ENCODE results near the gene METTL5. TPM values are rescaled to one million over a fixed set of nuclear protein-coding genes. Genes with fewer than 3 reads are reported as not detected.
"Not testable (repeated sequence)": the region's sequence is repeated elsewhere in the genome, so short reads cannot be mapped to it uniquely, and the experiment has no call there.

Gene METTL5
- total RNA-seq (2021): 97.3 and 107 TPM in 2 replicates
- Bru-seq, nascent RNA: percentile 82 among the genes with signal in this experiment
- BruChase-seq, experiment 1, labeled RNA remaining after a 2-hour chase: percentile 86 among the genes with signal in this experiment
- BruChase-seq, experiment 2, labeled RNA remaining after a 6-hour chase: percentile 76 among the genes with signal in this experiment
- long read RNA-seq, transcript METTL5-203 (8 exons, 800 nt): minor isoform, 36 of 147 reads
- long read RNA-seq, transcript METTL5-206 (8 exons, 880 nt): major isoform, 62 of 147 reads
- long read RNA-seq, transcript METTL5-201 (7 exons, 1,010 nt): minor isoform, 13 of 147 reads
- long read RNA-seq, partial matches to known transcripts: 9 of 147 reads
- long read RNA-seq, other reads (novel, unspliced or antisense): 24 of 147 reads

- Histone ChIP-seq H3K36me3 (ENCODE audit: insufficient read depth, low read length, poor library complexity, severe bottlenecking) (peaks cover 16% of the 10 kb centered on the region), H3K4me3 (ENCODE audit: low read depth, low read length, poor library complexity, severe bottlenecking) (peak within 1 kb of the TSS; percentile 87), H3K4me1 (ENCODE audit: insufficient read depth, low read length, poor library complexity, severe bottlenecking) (peaks cover 17% of the 10 kb centered on the region), H3K27ac (ENCODE audit: low read depth, low read length, poor library complexity, severe bottlenecking) (peak within 1 kb of the TSS; percentile 79), H3K27me3 (replicated peaks; ENCODE audit: insufficient read depth, low read depth, low read length, poor library complexity) (no peaks in the 10 kb centered on the region), H3K9me3 (ENCODE audit: low read depth, low read length, poor library complexity, severe bottlenecking) (no peaks in the 10 kb centered on the region)
- BruUV-seq (replicated peaks): TSS peak; percentile 64
- TF ChIP-seq CTCF (conservative IDR thresholded peaks at IDR 0.05; ENCODE audit: low read depth, low read length): peak; percentile 85
- no peak for TF ChIP-seq EZH2 (IDR thresholded peaks at IDR 0.05; ENCODE audit: borderline replicate concordance, low read depth, low read length, poor library complexity, severe bottlenecking)
- peak; percentile 85 for DNase-seq (ENCODE audit: low spot score)
- ChIA-PET CTCF (interaction anchor here (0.6 to 1.0 kb wide), 2 partner anchors 53 to 97 kb away, joined by 4 read pairs; no protein-coding TSS in a partner anchor), POLR2A (ENCODE audit: low non-redundant PET) (no interaction called here)
- intact Hi-C loops (cut with micrococcal nuclease; ENCODE audit: unreplicated experiment): loop anchor here (2.0 to 5.0 kb wide), 2 partner anchors 53 to 104 kb away; no protein-coding TSS in a partner anchor
Observed at GRCh38 chr2:169824373-169825333, at the start of gene METTL5. TSS of gene METTL5 (minus strand) at chr2:169824905. CDS start at chr2:169824597, 308 bp downstream.

GRCh38 chr2:169871994-169872393, 47.3 kb upstream of the METTL5 start:
- intact Hi-C loops (cut with micrococcal nuclease; ENCODE audit: unreplicated experiment): no loop called here
- Histone ChIP-seq H3K4me3 (ENCODE audit: low read depth, low read length, poor library complexity, severe bottlenecking) (no peak overlapping the region), H3K9me3 (ENCODE audit: low read depth, low read length, poor library complexity, severe bottlenecking) (no peaks in the 10 kb centered on the region), H3K4me1 (ENCODE audit: insufficient read depth, low read length, poor library complexity, severe bottlenecking) (peaks cover 6% of the 10 kb centered on the region), H3K27ac (ENCODE audit: low read depth, low read length, poor library complexity, severe bottlenecking) (no peak overlapping the region), H3K27me3 (replicated peaks; ENCODE audit: insufficient read depth, low read depth, low read length, poor library complexity) (no peaks in the 10 kb centered on the region), H3K36me3 (ENCODE audit: insufficient read depth, low read length, poor library complexity, severe bottlenecking) (no peaks in the 10 kb centered on the region)
- CTCF ChIA-PET: no interaction called here
- TF ChIP-seq EZH2 (IDR thresholded peaks at IDR 0.05; ENCODE audit: borderline replicate concordance, low read depth, low read length, poor library complexity, severe bottlenecking) (no peak), CTCF (conservative IDR thresholded peaks at IDR 0.05; ENCODE audit: low read depth, low read length) (no peak)
- no TSS peak for BruUV-seq (replicated peaks)
- POLR2A ChIA-PET (ENCODE audit: low non-redundant PET): no interaction called here
- no peak for DNase-seq (ENCODE audit: low spot score)

- H3K27me3 ChIP-seq (replicated peaks; ENCODE audit: insufficient read depth, low read depth, low read length, poor library complexity); H3K4me3 ChIP-seq (ENCODE audit: low read depth, low read length, poor library complexity, severe bottlenecking); H3K4me1 ChIP-seq (ENCODE audit: insufficient read depth, low read length, poor library complexity, severe bottlenecking); H3K9me3 ChIP-seq (ENCODE audit: low read depth, low read length, poor library complexity, severe bottlenecking); DNase-seq (ENCODE audit: low spot score); H3K36me3 ChIP-seq (ENCODE audit: insufficient read depth, low read length, poor library complexity, severe bottlenecking); H3K27ac ChIP-seq (ENCODE audit: low read depth, low read length, poor library complexity, severe bottlenecking); POLR2A ChIA-PET (ENCODE audit: low non-redundant PET); intact Hi-C loops (cut with micrococcal nuclease; ENCODE audit: unreplicated experiment); BruUV-seq (replicated peaks): not testable (repeated sequence)
- CTCF ChIA-PET: interaction anchor here (0.6 kb wide), 1 partner anchor 43 kb away, joined by 4 read pairs; no protein-coding TSS in a partner anchor
Observed at GRCh38 chr2:169871369-169871768, 46.7 kb upstream of the METTL5 start.

Data from A673 (cell line).